Fibroblast of lung (primary cell): ENCODE measurements around the gene VWA1. TPM values are rescaled to one million over a fixed set of nuclear protein-coding genes. Genes with fewer than 3 reads are reported as not detected.
"Not testable (repeated sequence)": the region's sequence is repeated elsewhere in the genome, so short reads cannot be mapped to it uniquely, and the experiment has no call there.

Source experiments
- DNase-seq, 2 donors: peaks; one replicate each; pipeline versions ENCODE4 v3.0.0 to v3.0.0-alpha.2; 2010; ENCODE audit warnings: low read depth in 2 of 2
- H2AFZ ChIP-seq: 2 replicates; pipeline ENCODE4 v1.5.1; 2012; ENCODE audit warnings: low read length, control low read depth, inconsistent platforms
- H3K27ac ChIP-seq: 2 replicates; pipeline ENCODE4 v1.5.1; 2011; ENCODE audit warnings: low read length, control low read depth; ENCODE audit not compliant: insufficient read depth
- H3K27me3 ChIP-seq: 2 replicates; pipeline ENCODE4 v1.5.1; 2011; ENCODE audit warnings: mild to moderate bottlenecking, low read length; ENCODE audit not compliant: control insufficient read depth, insufficient read depth
- H3K36me3 ChIP-seq: 2 replicates; pipeline ENCODE4 v1.5.1; 2011; ENCODE audit warnings: low read length; ENCODE audit not compliant: control insufficient read depth, insufficient read depth
- H3K4me1 ChIP-seq: 2 replicates; pipeline ENCODE4 v1.5.1; 2011; ENCODE audit warnings: low read length; ENCODE audit not compliant: control insufficient read depth, insufficient read depth; ENCODE audit errors: extremely low read depth
- H3K4me2 ChIP-seq: 2 replicates; pipeline ENCODE4 v1.5.1; 2011; ENCODE audit warnings: low read length, control low read depth; ENCODE audit not compliant: insufficient read depth; ENCODE audit errors: extremely low read depth
- H3K4me3 ChIP-seq, 4 experiments: fragments of 200-600 bp in 1 of 4; sonication (generic) in 1 of 4; replicated peaks in 1 of 4; 2 replicates each; pipeline ENCODE4 v1.5.1; 2011 to 2016; ENCODE audit warnings: low read length in 4 of 4, low read depth in 3 of 4, mild to moderate bottlenecking in 3 of 4, control low read depth in 2 of 4, inconsistent platforms in 1 of 4, mixed read lengths in 1 of 4; ENCODE audit not compliant: insufficient read depth in 1 of 4; ENCODE audit errors: control extremely low read depth in 1 of 4
- H3K79me2 ChIP-seq: 2 replicates; pipeline ENCODE4 v1.5.1; 2012; ENCODE audit warnings: mild to moderate bottlenecking, low read length, inconsistent platforms; ENCODE audit not compliant: control insufficient read depth, insufficient read depth
- H3K9ac ChIP-seq: 2 replicates; pipeline ENCODE4 v1.5.1; 2011; ENCODE audit warnings: mild to moderate bottlenecking, low read length, control low read depth; ENCODE audit not compliant: insufficient read depth
- H3K9me3 ChIP-seq: 2 replicates; pipeline ENCODE4 v1.5.1; 2012; ENCODE audit warnings: low read depth, low read length; ENCODE audit not compliant: control insufficient read depth, insufficient read depth
- H4K20me1 ChIP-seq: 2 replicates; pipeline ENCODE4 v1.5.1; 2011; ENCODE audit warnings: low read length; ENCODE audit not compliant: control insufficient read depth, insufficient read depth; ENCODE audit errors: extremely low read depth
- CTCF ChIP-seq, 2 donors: IDR thresholded peaks in 1 of 2; conservative IDR thresholded peaks in 1 of 2; 1 replicate in 1 of 2; 2 replicates in 1 of 2; pipeline ENCODE4 v1.5.1; 2011 to 2012; ENCODE audit warnings: low read length in 2 of 2, control low read depth in 1 of 2, inconsistent platforms in 1 of 2, low read depth in 1 of 2, mild to moderate bottlenecking in 1 of 2
- EZH2 ChIP-seq: IDR thresholded peaks from 2 replicates; pipeline ENCODE4 v1.5.1; 2012; ENCODE audit warnings: low read length, control low read depth, mild to moderate bottlenecking; ENCODE audit errors: missing control alignments
- polyA plus RNA-seq, 2 donors: library from polyadenylated mRNA; depleted of rRNA in 1 of 2; stranded (reverse) in 1 of 2; unstranded in 1 of 2; fragments of >200 nt; gene quantifications; 2 replicates each; pipeline ENCODE4 v1.2.1, GENCODE V29; 2011 to 2012; ENCODE audit warnings: missing spikeins in 1 of 2
- total RNA-seq: library from RNA; depleted of rRNA; stranded (reverse); fragments of >200 nt; gene quantifications from 2 replicates; pipeline ENCODE4 v1.2.1, GENCODE V29; 2014

Gene VWA1
- total and polyA plus RNA-seq, 2 donors (not counting 1 experiment from before 2014, with no cell fraction given), result 2.5 to 3.1 TPM

GRCh38 chr1:1482856-1483255, 47.4 kb downstream of the VWA1 start:
- Histone ChIP-seq H3K9me3 (no peaks in the 10 kb centered on the region), H3K27me3 (no peaks in the 10 kb centered on the region), H3K27ac (no peak overlapping the region), H4K20me1 (no peaks in the 10 kb centered on the region), H2AFZ (no peak overlapping the region), H3K4me2 (no peak overlapping the region), H3K9ac (no peak overlapping the region), H3K4me3 (no peak overlapping the region), H3K79me2 (peaks cover 4% of the 10 kb centered on the region), H3K36me3 (peaks cover 32% of the 10 kb centered on the region), H3K4me1 (no peaks in the 10 kb centered on the region)
- no peak for TF ChIP-seq EZH2
- TF ChIP-seq CTCF (conservative IDR thresholded peaks at IDR 0.05 in 1 of 2, IDR thresholded peaks at IDR 0.05 in 1 of 2; ENCODE audit: low read depth in 1 of 2, low read length in 2 of 2), result no peak
- DNase-seq, result no peak

- Histone ChIP-seq H3K4me2 (no peak overlapping the region), H3K79me2 (peaks cover 4% of the 10 kb centered on the region), H3K27me3 (no peaks in the 10 kb centered on the region), H3K9ac (no peak overlapping the region), H3K9me3 (no peaks in the 10 kb centered on the region), H2AFZ (no peak overlapping the region), H3K36me3 (peaks cover 27% of the 10 kb centered on the region), H4K20me1 (no peaks in the 10 kb centered on the region), H3K4me3 (no peak overlapping the region), H3K4me1 (no peaks in the 10 kb centered on the region), H3K27ac (no peak overlapping the region)
- DNase-seq, result no peak
- no peak for TF ChIP-seq CTCF (conservative IDR thresholded peaks at IDR 0.05 in 1 of 2, IDR thresholded peaks at IDR 0.05 in 1 of 2; ENCODE audit: low read depth in 1 of 2, low read length in 2 of 2)
- TF ChIP-seq EZH2, result no peak
Measured at GRCh38 chr1:1483714-1484113, 48.2 kb downstream of the VWA1 start.

GRCh38 chr1:1484976-1485750, 49.7 kb downstream of the VWA1 start:
- not testable (repeated sequence) for H3K9me3 ChIP-seq, H3K9ac ChIP-seq, H4K20me1 ChIP-seq, H3K79me2 ChIP-seq, H3K4me2 ChIP-seq, H3K27me3 ChIP-seq, H3K4me1 ChIP-seq, DNase-seq, H2AFZ ChIP-seq, H3K27ac ChIP-seq, H3K4me3 ChIP-seq
- peaks cover 24% of the 10 kb centered on the region for H3K36me3 ChIP-seq

GRCh38 chr1:1485755-1486317, 50.3 kb downstream of the VWA1 start:
- H3K9me3 ChIP-seq, H3K9ac ChIP-seq, H4K20me1 ChIP-seq, H2AFZ ChIP-seq, H3K4me3 ChIP-seq, H3K27ac ChIP-seq, DNase-seq, H3K4me2 ChIP-seq, H3K4me1 ChIP-seq, H3K79me2 ChIP-seq, H3K27me3 ChIP-seq: not testable (repeated sequence)
- peaks cover 26% of the 10 kb centered on the region for H3K36me3 ChIP-seq
